ENCODE measurements around the gene MNAT1.

MNAT1 gene

GRCh38 chr14:60904381-60904780, 169.8 kb downstream of the MNAT1 start:
- DNase-seq = no peak

GRCh38 chr14:60905923-60906322, 171.4 kb downstream of the MNAT1 start:
- no peak for DNase-seq

GRCh38 chr14:60915781-60916180, 181.2 kb downstream of the MNAT1 start:
- no peak for DNase-seq

- no peak for DNase-seq
Observed at GRCh38 chr14:60922050-60922449, 187.5 kb downstream of the MNAT1 start.

GRCh38 chr14:60925286-60925685, 190.7 kb downstream of the MNAT1 start:
- DNase-seq = no peak

- DNase-seq = no peak
Observed at GRCh38 chr14:60926002-60926401, 191.4 kb downstream of the MNAT1 start.

- DNase-seq = no peak
Observed at GRCh38 chr14:60931218-60931617, 196.7 kb downstream of the MNAT1 start.

- no peak for DNase-seq
Observed at GRCh38 chr14:60933920-60934655, 199.5 kb downstream of the MNAT1 start.

- no peak for DNase-seq
Observed at GRCh38 chr14:60935319-60935718, 200.8 kb downstream of the MNAT1 start.

- no peak for DNase-seq
Observed at GRCh38 chr14:60943637-60944032, 209.1 kb downstream of the MNAT1 start.

GRCh38 chr14:60944204-60944603, 209.6 kb downstream of the MNAT1 start:
- no peak for DNase-seq

GRCh38 chr14:60945984-60946383, 211.4 kb downstream of the MNAT1 start:
- DNase-seq = no peak

GRCh38 chr14:60946773-60947172, 212.2 kb downstream of the MNAT1 start:
- DNase-seq = no peak

- DNase-seq = no peak
Observed at GRCh38 chr14:60951776-60952435, 217.3 kb downstream of the MNAT1 start.

- DNase-seq = no peak
Observed at GRCh38 chr14:60956202-60956601, 221.6 kb downstream of the MNAT1 start.

GRCh38 chr14:60956632-60957031, 222.1 kb downstream of the MNAT1 start:
- no peak for DNase-seq

- no peak for DNase-seq
Observed at GRCh38 chr14:60958146-60958545, 223.6 kb downstream of the MNAT1 start.

GRCh38 chr14:60963761-60964160, 229.2 kb downstream of the MNAT1 start:
- DNase-seq = no peak

GRCh38 chr14:60964904-60965303, 230.3 kb downstream of the MNAT1 start:
- DNase-seq = no peak

- DNase-seq = no peak
Observed at GRCh38 chr14:60965402-60965801, 230.8 kb downstream of the MNAT1 start.

- DNase-seq = no peak
Observed at GRCh38 chr14:60968099-60968498, 233.5 kb downstream of the MNAT1 start.

- no peak for DNase-seq
Observed at GRCh38 chr14:60968671-60969070, 234.1 kb downstream of the MNAT1 start.

- DNase-seq = no peak
Observed at GRCh38 chr14:60970146-60970545, 235.6 kb downstream of the MNAT1 start.

- DNase-seq = no peak
Observed at GRCh38 chr14:60971271-60971670, 236.7 kb downstream of the MNAT1 start.

- no peak for DNase-seq
Observed at GRCh38 chr14:60972295-60972694, 237.7 kb downstream of the MNAT1 start.

All from stimulated activated CD4-positive, alpha-beta T cell treated with anti-CD3 and anti-CD28 coated beads, Interleukin-15, amount 100 ng/mL, for 24 hours (primary cell).